ENCODE data around the gene KCNV2.

DNA sequence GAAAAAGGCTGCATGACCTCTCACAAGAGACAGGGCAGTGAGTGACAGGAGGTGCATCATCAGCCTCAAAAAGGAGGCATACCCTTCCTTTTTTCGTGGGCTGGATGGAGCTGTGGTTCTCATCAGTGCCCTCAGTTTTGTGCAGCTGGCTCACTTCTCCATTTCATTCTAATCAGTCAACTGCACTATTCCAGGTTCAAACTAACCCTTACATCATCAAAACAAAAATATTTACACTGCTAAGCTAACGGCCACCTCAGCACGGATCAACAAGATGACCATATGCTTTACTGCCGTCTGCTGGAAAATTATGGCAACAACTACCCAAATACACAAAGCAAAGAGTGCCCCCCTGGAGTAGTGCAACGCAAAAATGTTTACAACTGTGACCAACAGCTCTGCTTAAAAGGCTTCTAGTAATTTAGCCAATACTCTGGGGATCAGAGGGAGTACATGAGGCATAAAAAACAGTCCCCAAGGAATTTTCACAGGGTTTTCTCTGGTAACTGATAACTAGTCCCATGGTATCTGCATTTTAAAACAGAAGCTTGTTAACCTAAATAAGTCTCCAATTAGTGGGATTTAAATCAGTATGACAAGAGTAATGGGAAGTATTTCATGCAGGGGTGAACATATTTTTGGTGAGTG, 10.8 kb downstream of the KCNV2 start:
- TF ChIP-seq, protein P1, sequence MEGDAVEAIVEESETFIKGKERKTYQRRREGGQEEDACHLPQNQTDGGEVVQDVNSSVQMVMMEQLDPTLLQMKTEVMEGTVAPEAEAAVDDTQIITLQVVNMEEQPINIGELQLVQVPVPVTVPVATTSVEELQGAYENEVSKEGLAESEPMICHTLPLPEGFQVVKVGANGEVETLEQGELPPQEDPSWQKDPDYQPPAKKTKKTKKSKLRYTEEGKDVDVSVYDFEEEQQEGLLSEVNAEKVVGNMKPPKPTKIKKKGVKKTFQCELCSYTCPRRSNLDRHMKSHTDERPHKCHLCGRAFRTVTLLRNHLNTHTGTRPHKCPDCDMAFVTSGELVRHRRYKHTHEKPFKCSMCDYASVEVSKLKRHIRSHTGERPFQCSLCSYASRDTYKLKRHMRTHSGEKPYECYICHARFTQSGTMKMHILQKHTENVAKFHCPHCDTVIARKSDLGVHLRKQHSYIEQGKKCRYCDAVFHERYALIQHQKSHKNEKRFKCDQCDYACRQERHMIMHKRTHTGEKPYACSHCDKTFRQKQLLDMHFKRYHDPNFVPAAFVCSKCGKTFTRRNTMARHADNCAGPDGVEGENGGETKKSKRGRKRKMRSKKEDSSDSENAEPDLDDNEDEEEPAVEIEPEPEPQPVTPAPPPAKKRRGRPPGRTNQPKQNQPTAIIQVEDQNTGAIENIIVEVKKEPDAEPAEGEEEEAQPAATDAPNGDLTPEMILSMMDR (IDR thresholded peaks at IDR 0.05): peak; percentile 32 to 90 (median 68)
- TF ChIP-seq POLR2A (IDR thresholded peaks at IDR 0.05): no peak
